Measurements from ENCODE around the gene DGLUCY. TPM values are rescaled to one million over a fixed set of nuclear protein-coding genes. Genes with fewer than 3 reads are reported as not detected.

The DGLUCY gene
- total RNA-seq, 1 experiment from 2014 or later, result 67.0 TPM

GRCh38 chr14:91143862-91144261 lies 30.0 kb downstream of the DGLUCY start (continued):
- TF ChIP-seq ZBTB33 (IDR thresholded peaks at IDR 0.05; ENCODE audit: extremely low read depth, insufficient replicate concordance, low read length), result no peak
- no peak for TF ChIP-seq EGR1 (IDR thresholded peaks at IDR 0.05; ENCODE audit: low read depth)
- TF ChIP-seq ZNF274 (IDR thresholded peaks at IDR 0.05; ENCODE audit: low read depth, low read length), result no peak
- no peak for TF ChIP-seq POLR2AphosphoS5 (IDR thresholded peaks at IDR 0.05; ENCODE audit: low read depth, low read length)
- no peak for TF ChIP-seq SP1 (IDR thresholded peaks at IDR 0.05; ENCODE audit: low read depth)
- TF ChIP-seq SIN3A (IDR thresholded peaks at IDR 0.05; ENCODE audit: low read depth), result no peak
- TF ChIP-seq EZH2 (IDR thresholded peaks at IDR 0.05), result no peak
- TF ChIP-seq, protein P1, sequence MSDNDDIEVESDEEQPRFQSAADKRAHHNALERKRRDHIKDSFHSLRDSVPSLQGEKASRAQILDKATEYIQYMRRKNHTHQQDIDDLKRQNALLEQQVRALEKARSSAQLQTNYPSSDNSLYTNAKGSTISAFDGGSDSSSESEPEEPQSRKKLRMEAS (IDR thresholded peaks at IDR 0.05), result no peak
- TF ChIP-seq, protein P2, sequence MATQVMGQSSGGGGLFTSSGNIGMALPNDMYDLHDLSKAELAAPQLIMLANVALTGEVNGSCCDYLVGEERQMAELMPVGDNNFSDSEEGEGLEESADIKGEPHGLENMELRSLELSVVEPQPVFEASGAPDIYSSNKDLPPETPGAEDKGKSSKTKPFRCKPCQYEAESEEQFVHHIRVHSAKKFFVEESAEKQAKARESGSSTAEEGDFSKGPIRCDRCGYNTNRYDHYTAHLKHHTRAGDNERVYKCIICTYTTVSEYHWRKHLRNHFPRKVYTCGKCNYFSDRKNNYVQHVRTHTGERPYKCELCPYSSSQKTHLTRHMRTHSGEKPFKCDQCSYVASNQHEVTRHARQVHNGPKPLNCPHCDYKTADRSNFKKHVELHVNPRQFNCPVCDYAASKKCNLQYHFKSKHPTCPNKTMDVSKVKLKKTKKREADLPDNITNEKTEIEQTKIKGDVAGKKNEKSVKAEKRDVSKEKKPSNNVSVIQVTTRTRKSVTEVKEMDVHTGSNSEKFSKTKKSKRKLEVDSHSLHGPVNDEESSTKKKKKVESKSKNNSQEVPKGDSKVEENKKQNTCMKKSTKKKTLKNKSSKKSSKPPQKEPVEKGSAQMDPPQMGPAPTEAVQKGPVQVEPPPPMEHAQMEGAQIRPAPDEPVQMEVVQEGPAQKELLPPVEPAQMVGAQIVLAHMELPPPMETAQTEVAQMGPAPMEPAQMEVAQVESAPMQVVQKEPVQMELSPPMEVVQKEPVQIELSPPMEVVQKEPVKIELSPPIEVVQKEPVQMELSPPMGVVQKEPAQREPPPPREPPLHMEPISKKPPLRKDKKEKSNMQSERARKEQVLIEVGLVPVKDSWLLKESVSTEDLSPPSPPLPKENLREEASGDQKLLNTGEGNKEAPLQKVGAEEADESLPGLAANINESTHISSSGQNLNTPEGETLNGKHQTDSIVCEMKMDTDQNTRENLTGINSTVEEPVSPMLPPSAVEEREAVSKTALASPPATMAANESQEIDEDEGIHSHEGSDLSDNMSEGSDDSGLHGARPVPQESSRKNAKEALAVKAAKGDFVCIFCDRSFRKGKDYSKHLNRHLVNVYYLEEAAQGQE (IDR thresholded peaks at IDR 0.05; ENCODE audit: low read depth), result no peak
- TF ChIP-seq CEBPB (IDR thresholded peaks at IDR 0.05; ENCODE audit: low read depth), result no peak
